GM20431 (cell line): ENCODE measurements around the gene E2F6.

ENCODE experiments used
- in situ Hi-C: fragments of 300-500 bp; cut with MseI, MboI; formaldehyde crosslinking; loops from one replicate; pipeline ENCODE4 v1.15.0; 2020; ENCODE audit warnings: low sequenced_read_pairs; ENCODE audit not compliant: unreplicated experiment

The E2F6 gene

GRCh38 chr2:11494310-11494709, 28.3 kb upstream of the E2F6 start:
- in situ Hi-C loops, result no loop called here

GRCh38 chr2:11493282-11493681, 27.3 kb upstream of the E2F6 start:
- in situ Hi-C loops, result no loop called here

DNA sequence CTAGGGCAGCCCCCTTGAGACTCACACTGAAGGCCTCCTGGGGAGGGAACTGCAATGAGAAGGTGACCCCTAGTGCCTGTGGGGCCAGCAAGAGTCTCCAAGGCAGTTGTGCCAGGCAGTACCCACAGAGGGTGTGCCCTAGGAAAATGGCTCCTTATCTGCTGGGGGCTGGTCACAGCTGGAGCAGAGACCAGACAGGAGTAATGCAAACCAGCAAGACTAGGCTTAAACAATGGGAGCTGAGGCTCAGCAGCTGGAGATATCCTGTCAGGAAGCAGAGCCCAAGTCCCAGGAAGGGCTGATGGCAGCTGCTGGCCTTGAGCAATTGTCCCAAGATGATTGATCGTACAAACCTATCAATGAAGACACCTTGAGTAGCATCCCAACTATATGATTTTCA, 26.8 kb upstream of the E2F6 start:
- in situ Hi-C loops, result no loop called here

DNA sequence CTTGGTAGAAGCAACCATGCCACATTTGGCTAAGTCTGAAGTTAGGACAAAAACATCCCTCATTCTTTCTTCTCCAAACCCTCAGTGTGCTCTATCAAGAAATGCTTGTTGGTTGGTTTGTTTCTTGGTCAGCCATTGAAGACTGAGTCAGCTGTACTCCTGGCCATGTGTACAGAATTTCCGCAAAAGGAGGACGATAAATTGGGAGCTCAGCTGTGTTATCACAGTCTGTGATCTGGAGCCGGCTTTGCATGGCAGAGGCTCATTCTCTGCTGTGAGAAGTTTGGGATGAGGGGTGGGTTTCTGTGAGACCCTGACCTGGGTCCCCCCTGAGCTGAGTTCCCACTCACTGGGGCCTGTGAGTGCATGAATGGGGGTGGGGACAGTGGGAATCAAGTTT, 26.3 kb upstream of the E2F6 start:
- in situ Hi-C loops, result no loop called here

DNA sequence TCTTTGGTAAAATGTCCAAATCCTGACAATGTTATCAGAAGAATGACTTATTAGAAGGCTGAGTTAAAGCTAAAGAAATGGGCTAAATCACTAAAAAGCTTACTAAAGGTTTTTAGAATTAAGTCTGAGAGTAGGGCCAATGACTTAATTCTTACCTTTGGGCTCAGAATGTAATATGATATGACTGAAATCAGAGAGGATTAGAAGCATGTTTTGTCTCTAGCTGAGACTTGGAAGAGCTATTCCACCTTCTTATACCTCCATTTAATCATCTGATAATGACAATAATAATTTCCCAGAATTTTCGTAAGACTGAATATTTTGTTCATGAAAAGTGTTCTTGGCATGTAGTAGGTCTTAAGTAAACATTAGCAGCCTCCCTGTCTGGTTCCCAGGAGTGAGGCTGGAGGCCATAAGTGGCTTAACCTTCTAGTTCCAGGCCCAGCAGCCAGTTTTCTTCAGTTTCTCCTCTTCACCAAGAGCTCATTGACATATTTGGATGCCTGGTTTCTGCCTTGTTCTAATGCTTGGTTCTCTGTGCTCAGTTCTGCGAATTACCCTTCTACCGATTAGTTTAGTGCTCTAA, 25.5 kb upstream of the E2F6 start:
- in situ Hi-C loops, result no loop called here

- in situ Hi-C loops, result no loop called here
Measured at GRCh38 chr2:11490194-11490593, 24.2 kb upstream of the E2F6 start.

DNA sequence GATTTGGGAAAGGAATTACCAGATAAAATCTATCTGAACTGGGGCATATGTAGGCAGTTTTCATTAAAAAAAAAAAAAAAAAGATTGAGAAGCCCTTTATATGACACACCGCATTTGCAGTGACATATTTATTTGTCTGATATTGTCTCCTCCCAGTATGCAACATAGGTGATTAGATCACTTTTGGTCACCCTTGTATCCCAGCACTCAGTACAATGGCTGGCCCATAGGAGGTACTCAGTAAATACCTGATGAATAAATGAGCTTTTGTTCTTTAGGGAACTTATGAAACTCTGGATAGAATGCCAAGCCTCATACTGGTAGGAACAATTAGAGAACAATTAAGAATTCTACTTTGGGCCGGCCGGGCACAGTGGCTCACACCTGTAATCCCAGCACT, 22.8 kb upstream of the E2F6 start:
- in situ Hi-C loops, result no loop called here

DNA sequence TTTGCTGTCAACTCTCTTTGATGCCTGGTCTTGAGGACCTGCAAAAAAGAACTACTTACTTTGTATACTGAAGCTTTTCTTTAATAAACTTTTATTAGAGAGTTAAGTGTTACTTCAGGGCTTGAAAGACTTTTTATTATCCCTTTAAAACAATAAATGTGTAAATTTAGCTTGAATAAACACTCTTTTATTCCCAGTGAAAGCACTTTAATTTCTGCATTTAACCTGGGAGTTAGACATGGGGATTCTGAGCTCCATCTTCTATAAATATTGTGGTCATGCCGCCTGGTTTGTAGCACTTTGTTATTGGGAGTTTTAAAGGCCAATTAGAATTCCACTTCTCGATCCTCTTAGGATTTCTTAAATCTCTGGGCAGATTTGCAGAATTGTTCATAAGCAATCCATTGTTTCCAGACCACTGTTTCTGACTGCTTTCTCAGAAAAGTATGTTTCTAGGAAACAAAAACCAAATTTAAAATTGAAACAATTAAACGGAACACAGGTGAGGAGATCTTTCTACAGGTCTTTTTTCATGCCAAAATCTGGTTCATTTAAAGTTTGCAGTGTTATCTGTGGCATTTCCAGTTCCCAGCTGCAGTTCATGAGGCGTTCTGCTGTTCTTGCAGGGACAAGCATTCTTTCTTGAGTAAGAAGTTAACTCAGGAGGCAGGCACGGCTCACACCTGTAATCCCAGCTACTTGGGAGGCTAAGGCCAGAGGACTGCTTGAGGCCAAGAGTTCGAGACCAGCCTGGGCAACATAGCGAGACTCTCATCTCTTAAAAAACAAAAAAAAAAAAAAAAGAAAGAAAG, 18.1 kb upstream of the E2F6 start:
- in situ Hi-C loops, result no loop called here

DNA sequence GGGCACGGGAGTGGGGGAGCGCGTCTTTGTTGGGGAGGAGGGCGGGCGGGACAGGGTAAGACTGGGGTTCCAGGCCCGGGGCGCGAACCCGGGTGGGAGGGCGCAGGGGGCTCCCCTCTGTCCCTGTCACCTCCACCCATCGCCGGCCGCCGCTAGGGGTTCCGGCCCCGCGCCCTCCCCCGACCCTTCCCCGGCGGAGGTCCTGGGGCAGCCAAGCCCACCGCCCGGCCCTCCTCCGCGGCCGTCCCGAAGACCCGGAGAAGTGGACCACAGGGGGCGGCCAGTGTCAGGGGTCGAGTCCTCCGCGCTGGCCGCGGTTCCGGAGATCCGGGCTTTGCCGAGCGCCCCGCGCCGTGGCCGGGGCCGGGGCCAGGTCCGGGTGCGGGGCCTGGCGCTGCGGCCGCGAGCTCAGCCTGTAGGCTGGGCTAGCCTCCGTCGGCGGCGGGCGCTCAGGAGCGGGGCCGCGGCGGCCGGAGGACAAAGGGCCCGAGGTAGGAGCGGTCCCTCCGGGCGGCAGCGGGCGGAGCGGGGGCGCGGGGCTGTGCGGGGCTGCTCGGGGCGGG, 16.6 kb upstream of the E2F6 start:
- in situ Hi-C loops, result no loop called here

GRCh38 chr2:11481789-11482472, 16.0 kb upstream of the E2F6 start:
- in situ Hi-C loops, result no loop called here

GRCh38 chr2:11481426-11481788, 15.4 kb upstream of the E2F6 start:
- in situ Hi-C loops, result no loop called here

DNA sequence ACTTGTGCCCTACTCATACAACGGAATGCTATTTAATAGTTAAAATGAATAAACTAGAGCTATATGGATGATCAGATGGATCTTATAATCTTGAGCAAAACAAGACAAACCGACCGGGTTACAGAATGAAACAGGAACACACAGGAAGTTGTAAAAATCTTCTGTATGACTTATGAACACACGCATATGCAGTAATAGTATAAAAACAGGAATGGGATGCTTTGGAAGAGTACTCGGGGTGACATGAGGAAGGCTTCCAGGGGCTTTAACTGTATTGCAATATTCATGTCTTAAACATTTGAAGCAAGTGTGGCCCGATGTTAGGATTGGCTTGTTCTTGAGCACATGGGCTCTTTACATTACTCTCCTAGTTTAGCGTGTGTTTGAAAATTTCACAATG, 14.9 kb upstream of the E2F6 start:
- in situ Hi-C loops, result no loop called here

GRCh38 chr2:11480406-11480805, 14.4 kb upstream of the E2F6 start:
- in situ Hi-C loops, result no loop called here

- in situ Hi-C loops, result loop anchor here (5.0 kb wide), 1 partner anchor 98 kb away; no protein-coding TSS in a partner anchor
Measured at GRCh38 chr2:11478899-11479605, 13.1 kb upstream of the E2F6 start.

GRCh38 chr2:11477994-11478393, 12.0 kb upstream of the E2F6 start:
- in situ Hi-C loops, result loop anchor here (5.0 kb wide), 1 partner anchor 99 kb away; no protein-coding TSS in a partner anchor

DNA sequence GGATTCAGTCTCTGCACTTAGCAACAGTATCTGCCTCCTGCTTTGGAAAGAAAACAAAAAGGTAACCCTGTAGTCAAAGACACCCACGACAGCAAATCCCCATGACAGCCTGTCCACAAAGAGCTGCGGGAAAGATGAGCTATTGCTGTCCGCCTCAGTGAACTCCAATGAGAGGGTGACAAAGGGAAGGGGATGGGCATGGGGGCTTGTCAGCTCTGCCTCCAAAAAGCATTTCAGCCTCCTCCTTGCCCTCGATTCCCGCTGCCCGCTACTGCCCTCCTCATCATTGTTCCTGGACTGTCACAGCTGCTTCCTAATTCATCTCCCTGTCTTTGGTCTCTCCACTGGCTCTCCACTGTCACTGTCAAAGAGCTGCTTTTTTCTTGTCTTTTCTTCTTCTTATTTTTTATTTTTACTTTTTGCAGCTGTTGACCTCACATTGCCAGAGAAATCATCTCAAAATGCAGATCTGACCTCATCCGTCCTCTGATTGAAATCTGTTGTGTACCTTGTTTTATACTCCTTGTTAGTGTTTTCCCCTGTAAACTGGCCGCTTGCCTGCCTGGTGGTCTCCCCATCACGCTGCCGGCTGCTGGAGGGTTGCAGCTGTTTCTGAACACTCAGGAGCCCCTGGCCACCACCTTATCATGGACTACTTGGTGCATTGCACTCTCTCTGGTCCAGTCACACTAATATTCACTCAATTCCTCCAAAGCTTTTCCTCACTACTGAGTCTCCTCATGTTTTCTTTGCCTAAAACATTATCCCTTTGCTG, 7.9 kb upstream of the E2F6 start:
- in situ Hi-C loops, result no loop called here

DNA sequence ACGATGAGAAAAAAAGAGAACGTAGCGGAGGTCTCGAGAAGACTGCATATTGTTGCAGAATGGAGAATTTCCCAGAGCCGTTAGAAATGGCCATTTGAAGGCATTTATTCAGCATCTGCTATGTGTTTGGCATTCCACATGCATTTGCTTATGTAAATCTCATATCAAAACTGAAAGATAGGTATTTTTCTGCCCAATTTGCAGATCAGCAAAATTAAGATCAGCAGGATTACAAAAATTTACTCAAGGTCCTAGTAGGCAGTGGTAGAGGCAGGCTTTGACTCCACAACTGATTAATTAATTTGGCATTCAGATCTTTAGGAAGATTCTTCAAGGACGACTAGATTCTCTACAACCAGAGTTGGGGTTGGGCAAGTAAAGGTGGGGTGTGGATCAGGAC, 1.8 kb upstream of the E2F6 start:
- in situ Hi-C loops, result no loop called here

DNA sequence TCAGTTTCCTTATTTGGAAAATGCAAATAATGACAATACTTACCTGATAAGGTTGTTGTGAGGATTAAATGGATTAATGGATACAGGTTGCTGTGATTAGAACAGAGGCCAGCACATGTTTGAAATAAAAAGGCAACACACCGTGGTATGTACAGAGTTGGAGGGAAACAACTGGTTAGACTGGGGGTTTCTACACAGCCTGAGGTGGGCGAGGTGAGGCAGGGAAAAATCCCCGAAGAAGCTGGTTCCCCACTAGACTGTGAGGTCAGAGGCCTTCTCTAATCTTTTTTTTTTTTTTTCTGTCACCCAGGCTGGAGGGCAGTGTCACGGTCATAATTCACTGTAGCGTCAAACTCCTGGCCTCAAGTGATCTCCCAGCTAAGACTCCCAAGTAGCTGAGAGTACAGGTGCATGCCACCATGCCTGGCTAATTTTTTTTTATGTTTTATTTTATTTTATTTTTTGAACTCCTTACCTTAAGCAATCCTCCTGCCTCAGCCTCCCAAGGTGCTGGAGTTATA, 1.2 kb upstream of the E2F6 start:
- in situ Hi-C loops, result no loop called here

GRCh38 chr2:11466307-11467128, 557 bp upstream of the E2F6 start:
- in situ Hi-C loops, result no loop called here
